ENCODE results near the gene PRKG1. TPM values are rescaled to one million over a fixed set of nuclear protein-coding genes. Genes with fewer than 3 reads are reported as not detected.

PRKG1 gene
- total RNA-seq, 1 donor from 2014 or later, result 22.8 TPM

DNA sequence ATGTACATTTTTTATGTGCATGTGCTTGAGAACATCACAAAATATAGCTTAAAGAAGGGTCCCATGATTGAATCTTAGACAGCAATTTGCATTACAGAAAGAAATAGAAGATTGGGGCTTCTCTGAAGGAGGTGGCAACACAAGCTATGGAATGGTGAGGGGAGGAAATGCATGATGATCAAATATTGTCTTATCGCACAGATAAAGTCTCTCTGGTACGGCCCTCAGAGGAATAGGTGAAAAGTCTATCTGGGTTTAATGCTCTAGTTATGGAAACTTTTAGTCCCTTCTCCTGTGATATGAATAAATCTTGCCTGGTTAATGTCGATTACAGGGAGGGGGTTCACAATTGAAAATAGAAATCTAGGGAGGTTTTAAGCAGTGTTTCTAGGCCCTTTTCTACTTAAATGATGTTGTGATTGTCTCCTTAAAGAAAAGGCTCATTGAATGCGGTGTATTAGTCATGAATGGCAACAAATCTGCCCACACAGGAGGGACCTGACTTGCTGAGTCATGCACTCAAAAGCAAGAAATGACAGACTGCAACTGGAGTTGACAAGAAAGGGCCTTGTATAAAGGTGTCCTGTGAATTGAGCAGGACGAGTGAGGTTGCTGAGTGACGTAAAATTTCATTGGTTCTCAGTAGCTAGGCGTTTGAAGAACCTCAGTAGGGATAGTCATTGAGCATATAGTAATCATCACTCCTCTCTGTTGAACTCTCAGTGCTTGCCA, 758.5 kb downstream of the PRKG1 start:
- TF ChIP-seq CTCF (IDR thresholded peaks at IDR 0.05), result no peak
- H3K36me3 Mint-ChIP-seq (ENCODE audit: low read depth), result peaks cover 4% of the 10 kb centered on the region
- H3K27me3 Mint-ChIP-seq (ENCODE audit: low read depth), result no peaks in the 10 kb centered on the region
- H3K4me1 Mint-ChIP-seq (ENCODE audit: low read depth), result peaks cover 9% of the 10 kb centered on the region
- H3K9me3 Mint-ChIP-seq (ENCODE audit: low read depth), result peaks cover 20% of the 10 kb centered on the region
- no peak for DNase-seq (ENCODE audit: low spot score)
- no peak overlapping the region for H3K4me3 Mint-ChIP-seq (ENCODE audit: unreplicated experiment)
- peak overlapping the region; percentile 22 for H3K27ac Mint-ChIP-seq (ENCODE audit: unreplicated experiment)

DNA sequence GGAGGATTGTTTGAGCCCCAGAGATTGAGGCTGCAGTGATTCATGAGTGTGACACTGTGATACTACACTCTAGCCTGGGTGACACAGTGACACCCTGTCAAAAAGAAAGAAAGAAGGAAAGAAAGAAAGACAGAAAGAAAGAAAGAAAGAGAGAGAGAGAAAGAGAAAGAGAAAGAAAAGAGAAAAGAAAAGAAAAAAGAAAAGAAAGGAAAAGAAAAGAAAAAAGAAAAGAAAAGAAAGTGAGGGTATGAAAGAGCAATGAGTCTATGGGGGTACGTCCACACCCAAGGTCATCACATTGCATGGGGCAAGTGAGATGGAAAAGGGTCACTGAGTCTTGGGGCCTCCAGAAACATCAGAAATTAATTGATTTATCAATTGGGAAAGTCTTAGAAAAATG, 760.3 kb downstream of the PRKG1 start:
- no peak overlapping the region for H3K4me3 Mint-ChIP-seq (ENCODE audit: unreplicated experiment)
- no peak for DNase-seq (ENCODE audit: low spot score)
- H3K9me3 Mint-ChIP-seq (ENCODE audit: low read depth), result peaks cover 13% of the 10 kb centered on the region
- peaks cover 23% of the 10 kb centered on the region for H3K4me1 Mint-ChIP-seq (ENCODE audit: low read depth)
- peaks cover 4% of the 10 kb centered on the region for H3K36me3 Mint-ChIP-seq (ENCODE audit: low read depth)
- TF ChIP-seq CTCF (IDR thresholded peaks at IDR 0.05), result no peak
- H3K27ac Mint-ChIP-seq (ENCODE audit: unreplicated experiment), result peak overlapping the region; percentile 10
- H3K27me3 Mint-ChIP-seq (ENCODE audit: low read depth), result no peaks in the 10 kb centered on the region

- H3K9me3 Mint-ChIP-seq (ENCODE audit: low read depth), result peaks cover 15% of the 10 kb centered on the region
- H3K27ac Mint-ChIP-seq (ENCODE audit: unreplicated experiment), result no peak overlapping the region
- no peak for DNase-seq (ENCODE audit: low spot score)
- no peak for TF ChIP-seq CTCF (IDR thresholded peaks at IDR 0.05)
- H3K4me1 Mint-ChIP-seq (ENCODE audit: low read depth), result peaks cover 16% of the 10 kb centered on the region
- peaks cover 7% of the 10 kb centered on the region for H3K36me3 Mint-ChIP-seq (ENCODE audit: low read depth)
- H3K4me3 Mint-ChIP-seq (ENCODE audit: unreplicated experiment), result no peak overlapping the region
- H3K27me3 Mint-ChIP-seq (ENCODE audit: low read depth), result no peaks in the 10 kb centered on the region
These were observed 764.2 kb downstream of the PRKG1 start for GRCh38 chr10:51838471-51838870.

GRCh38 chr10:51843966-51844365, 769.7 kb downstream of the PRKG1 start:
- H3K36me3 Mint-ChIP-seq (ENCODE audit: low read depth), result peaks cover 3% of the 10 kb centered on the region
- no peak for TF ChIP-seq CTCF (IDR thresholded peaks at IDR 0.05)
- DNase-seq (ENCODE audit: low spot score), result no peak
- peaks cover 8% of the 10 kb centered on the region for H3K4me1 Mint-ChIP-seq (ENCODE audit: low read depth)
- no peak overlapping the region for H3K27ac Mint-ChIP-seq (ENCODE audit: unreplicated experiment)
- H3K4me3 Mint-ChIP-seq (ENCODE audit: unreplicated experiment), result no peak overlapping the region
- H3K27me3 Mint-ChIP-seq (ENCODE audit: low read depth), result no peaks in the 10 kb centered on the region
- H3K9me3 Mint-ChIP-seq (ENCODE audit: low read depth), result peaks cover 2% of the 10 kb centered on the region

GRCh38 chr10:51846856-51847506, 772.7 kb downstream of the PRKG1 start:
- Mint-ChIP-seq H3K27ac (ENCODE audit: unreplicated experiment) (no peak overlapping the region), H3K9me3 (ENCODE audit: low read depth) (no peaks in the 10 kb centered on the region), H3K27me3 (ENCODE audit: low read depth) (no peaks in the 10 kb centered on the region), H3K4me3 (ENCODE audit: unreplicated experiment) (no peak overlapping the region), H3K4me1 (ENCODE audit: low read depth) (no peaks in the 10 kb centered on the region), H3K36me3 (ENCODE audit: low read depth) (no peaks in the 10 kb centered on the region)
- no peak for DNase-seq (ENCODE audit: low spot score)
- TF ChIP-seq CTCF (IDR thresholded peaks at IDR 0.05), result no peak

Measured in chondrocyte (in vitro differentiated cells).